K562 (cell line): ENCODE results near the gene CEP44. TPM values are rescaled to one million over a fixed set of nuclear protein-coding genes. Genes with fewer than 3 reads are reported as not detected.

Experiments used
- ARID3A ChIP-seq: IDR thresholded peaks from 2 replicates; pipeline ENCODE4 v1.6.1; 2012; ENCODE audit warnings: low read depth, low read length, improper control_type of control experiment, borderline replicate concordance
- CBFA2T2 ChIP-seq: fragments of 450-650 bp; conservative IDR thresholded peaks from 2 replicates; pipeline ENCODE4 v1.6.1; 2017; ENCODE audit warnings: mild to moderate bottlenecking
- EGR1 ChIP-seq: fragments of 450-650 bp; conservative IDR thresholded peaks from 2 replicates; pipeline ENCODE4 v1.6.1; 2017; ENCODE audit warnings: mild to moderate bottlenecking
- FOSL1 ChIP-seq: fragments of 200-800 bp; sonication (Bioruptor generic); conservative IDR thresholded peaks from 2 replicates; pipeline ENCODE4 v1.6.1; 2016; ENCODE audit warnings: missing genetic modification characterization, missing compliant biosample characterization
- GABPA ChIP-seq: fragments of 200-800 bp; sonication (Bioruptor generic); conservative IDR thresholded peaks from 2 replicates; pipeline ENCODE4 v1.6.1; 2016; ENCODE audit warnings: low read depth, missing genetic modification characterization, missing compliant biosample characterization
- HNRNPL ChIP-seq: fragments of 200-400 bp; formaldehyde crosslinking; IDR thresholded peaks from 2 replicates; pipeline ENCODE4 v1.6.1; 2017; ENCODE audit warnings: low read depth, mild to moderate bottlenecking, low read length
- HOXB6 ChIP-seq: fragments of 250-450 bp; sonication (Bioruptor Pico); IDR thresholded peaks from 2 replicates; pipeline ENCODE4 v1.5.1; 2022; ENCODE audit warnings: mild to moderate bottlenecking, borderline replicate concordance
- LEF1 ChIP-seq: fragments of 450-650 bp; IDR thresholded peaks from 2 replicates; pipeline ENCODE4 v1.6.1; 2016; ENCODE audit warnings: mild to moderate bottlenecking
- MTA3 ChIP-seq: fragments of 450-650 bp; formaldehyde crosslinking; IDR thresholded peaks from 2 replicates; pipeline ENCODE4 v1.6.1; 2017; ENCODE audit warnings: mild to moderate bottlenecking, borderline replicate concordance
- PATZ1 ChIP-seq: fragments of 250-450 bp; sonication (Bioruptor Pico); IDR thresholded peaks from 2 replicates; pipeline ENCODE4 v1.5.0; 2020; ENCODE audit warnings: mild to moderate bottlenecking, borderline replicate concordance
- SRSF1 ChIP-seq: fragments of 200-400 bp; formaldehyde crosslinking; IDR thresholded peaks from 2 replicates; pipeline ENCODE4 v1.6.1; 2017; ENCODE audit warnings: mild to moderate bottlenecking, low read depth, low read length, moderate library complexity
- STAT6 ChIP-seq: sonication (generic); formaldehyde crosslinking; IDR thresholded peaks from 2 replicates; pipeline ENCODE4 v1.8.1; 2023; ENCODE audit warnings: mild to moderate bottlenecking, missing genetic modification reagents
- ZFP36 ChIP-seq: fragments of 150-350 bp; IDR thresholded peaks from 2 replicates; pipeline ENCODE4 v1.6.1; 2018; ENCODE audit warnings: low read length, low read depth; ENCODE audit not compliant: partially characterized antibody
- ZNF217 ChIP-seq: sonication (generic); formaldehyde crosslinking; IDR thresholded peaks from 2 replicates; pipeline ENCODE4 v1.8.0; 2022; ENCODE audit warnings: mild to moderate bottlenecking, missing genetic modification reagents
- ZNF280A ChIP-seq: fragments of 450-650 bp; IDR thresholded peaks from 2 replicates; pipeline ENCODE4 v1.6.1; 2018; ENCODE audit warnings: mild to moderate bottlenecking, low read depth; ENCODE audit not compliant: partially characterized antibody
- ZNF75A ChIP-seq: fragments of 450-650 bp; formaldehyde crosslinking; IDR thresholded peaks from 2 replicates; pipeline ENCODE4 v1.4.0; 2020; ENCODE audit warnings: mild to moderate bottlenecking
- polyA plus RNA-seq, 8 experiments: library from polyadenylated mRNA; depleted of rRNA in 4 of 8; stranded (reverse) in 5 of 8; unstranded in 3 of 8; fragments of >200 nt; fragmentation: Nextera tagmentation in 2 of 8; fragmentation: Illumina TruSeq in 1 of 8; extraction: Ambion mirVana in 2 of 8; extraction: Trizol in 1 of 8; gene quantifications; 2 replicates each; pipeline versions ENCODE4 v1.2.1 to v1.2.3, GENCODE V29; 2011 to 2014; ENCODE audit warnings: inconsistent platforms in 1 of 8, missing spikeins in 1 of 8
- total RNA-seq, 7 experiments: library from RNA; depleted of rRNA in 6 of 7; stranded (reverse); fragments of >200 nt in 6 of 7; fragmentation: Illumina TruSeq in 2 of 7; extraction: Trizol in 2 of 7; gene quantifications; 2 replicates each; pipeline versions ENCODE4 v1.2.1 to v1.2.3, GENCODE V29; 2011 to 2021; ENCODE audit warnings: low replicate concordance in 1 of 7

Gene CEP44
- total and polyA plus RNA-seq, 9 of the 15 experiments (the other 6 are each of a cell fraction or from before 2014, with no cell fraction given) = 19.6 to 45.0 (median 24.4) TPM

- TF ChIP-seq FOSL1 (peak; percentile 32; the same call in 1 of the 2 replicates), LEF1 (0 out of 2 replicates have a peak, but pooled peaks have one; percentile 59), HNRNPL (no peak), ZNF75A (CRISPR knock-in tag) (no peak), ZFP36 (no peak), STAT6 (no peak), CBFA2T2 (no peak), EGR1 (no peak), ZNF217 (CRISPR knock-in tag) (no peak), SRSF1 (no peak), ARID3A (peak; percentile 45; the same call in 1 of the 2 replicates), HOXB6 (CRISPR knock-in tag) (no peak), GABPA (peak; percentile 96), ZNF280A (no peak), PATZ1 (CRISPR knock-in tag) (no peak), MTA3 (no peak)
Measured at GRCh38 chr4:174283507-174284471, at the start of gene CEP44, which contains the start of gene FBXO8 (continued).
